ENCODE data around the gene TMEM37.

The TMEM37 gene

GRCh38 chr2:119474371-119475224 is 42.9 kb downstream of the TMEM37 start:
- H3K4me1 ChIP-seq (ENCODE audit: control insufficient read depth, insufficient read depth, low read length) = peaks cover 14% of the 10 kb centered on the region
- H3K9ac ChIP-seq (ENCODE audit: low read length) = no peak overlapping the region
- H3K27ac ChIP-seq (ENCODE audit: low read depth, low read length) = no peak overlapping the region
- H3K4me3 ChIP-seq (ENCODE audit: low read depth, low read length) = no peak overlapping the region
- no peaks in the 10 kb centered on the region for H3K27me3 ChIP-seq (ENCODE audit: control insufficient read depth, insufficient read depth, low read length)
- H3K9me3 ChIP-seq (ENCODE audit: control insufficient read depth, insufficient read depth, low read depth, low read length) = no peaks in the 10 kb centered on the region
- H3K36me3 ChIP-seq (ENCODE audit: control insufficient read depth, insufficient read depth, low read length) = no peaks in the 10 kb centered on the region

- no peak overlapping the region for H3K27ac ChIP-seq (ENCODE audit: low read depth, low read length)
- no peak overlapping the region for H3K4me3 ChIP-seq (ENCODE audit: low read depth, low read length)
Observed at GRCh38 chr2:119475225-119475856, 43.7 kb downstream of the TMEM37 start.

DNA sequence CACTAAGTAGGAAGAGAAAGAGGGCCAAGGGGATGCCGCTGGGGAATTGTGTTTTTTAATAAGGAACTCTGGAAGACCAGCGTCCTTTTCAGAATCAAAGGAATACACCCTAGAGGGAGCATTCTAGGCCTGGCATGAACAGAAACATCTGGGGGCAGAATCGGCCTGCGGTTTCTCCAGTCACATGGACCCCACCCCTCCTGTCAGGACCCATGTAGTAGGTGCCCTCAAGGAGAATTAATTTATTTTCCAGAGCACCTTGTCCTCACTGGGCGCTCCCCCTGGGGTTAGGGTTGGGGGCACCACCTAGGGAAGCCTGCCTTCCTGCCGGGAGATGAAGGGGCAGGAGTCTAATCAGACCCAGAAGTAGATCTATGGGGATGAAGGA is 44.2 kb downstream of the TMEM37 start:
- H3K27me3 ChIP-seq (ENCODE audit: control insufficient read depth, insufficient read depth, low read length) = no peaks in the 10 kb centered on the region
- no peaks in the 10 kb centered on the region for H3K36me3 ChIP-seq (ENCODE audit: control insufficient read depth, insufficient read depth, low read length)

More at GRCh38 chr2:119475225-119475856, 43.7 kb downstream of the TMEM37 start:
- Histone ChIP-seq H3K36me3 (ENCODE audit: control insufficient read depth, insufficient read depth, low read length) (no peaks in the 10 kb centered on the region), H3K9ac (ENCODE audit: low read length) (no peak overlapping the region), H3K27me3 (ENCODE audit: control insufficient read depth, insufficient read depth, low read length) (no peaks in the 10 kb centered on the region), H3K4me1 (ENCODE audit: control insufficient read depth, insufficient read depth, low read length) (peaks cover 9% of the 10 kb centered on the region), H3K9me3 (ENCODE audit: control insufficient read depth, insufficient read depth, low read depth, low read length) (no peaks in the 10 kb centered on the region)

GRCh38 chr2:119476301-119477112 is 44.9 kb downstream of the TMEM37 start:
- Histone ChIP-seq H3K4me1 (ENCODE audit: control insufficient read depth, insufficient read depth, low read length) (peaks cover 9% of the 10 kb centered on the region), H3K9me3 (ENCODE audit: control insufficient read depth, insufficient read depth, low read depth, low read length) (no peaks in the 10 kb centered on the region), H3K4me3 (ENCODE audit: low read depth, low read length) (no peak overlapping the region), H3K36me3 (ENCODE audit: control insufficient read depth, insufficient read depth, low read length) (no peaks in the 10 kb centered on the region), H3K27me3 (ENCODE audit: control insufficient read depth, insufficient read depth, low read length) (no peaks in the 10 kb centered on the region), H3K9ac (ENCODE audit: low read length) (no peak overlapping the region), H3K27ac (ENCODE audit: low read depth, low read length) (no peak overlapping the region)

More for the DNA sequence above, 44.2 kb downstream of the TMEM37 start:
- Histone ChIP-seq H3K4me1 (ENCODE audit: control insufficient read depth, insufficient read depth, low read length) (peaks cover 9% of the 10 kb centered on the region), H3K27ac (ENCODE audit: low read depth, low read length) (no peak overlapping the region), H3K4me3 (ENCODE audit: low read depth, low read length) (no peak overlapping the region), H3K9me3 (ENCODE audit: control insufficient read depth, insufficient read depth, low read depth, low read length) (no peaks in the 10 kb centered on the region), H3K9ac (ENCODE audit: low read length) (no peak overlapping the region)

DNA sequence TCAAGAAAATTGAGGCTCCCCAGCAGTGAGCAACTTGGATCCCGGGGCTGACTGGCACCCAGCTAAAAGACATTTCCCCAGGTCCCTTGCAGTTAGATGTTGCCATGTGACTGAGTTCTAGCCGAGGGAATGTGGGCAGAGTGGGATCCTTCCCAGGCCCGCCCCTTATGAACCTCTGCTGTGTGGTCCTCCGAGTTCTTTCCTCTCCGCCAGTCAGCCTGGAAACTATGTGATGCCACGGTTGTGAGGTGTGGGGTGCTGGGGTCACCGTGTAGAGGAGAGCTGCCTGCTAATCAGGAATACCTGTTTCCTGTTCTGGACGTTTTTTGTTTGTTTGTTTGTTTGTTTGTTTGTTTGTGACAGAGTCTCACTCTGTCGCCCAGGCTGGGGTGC is 45.5 kb downstream of the TMEM37 start:
- H3K9ac ChIP-seq (ENCODE audit: low read length) = no peak overlapping the region
- no peak overlapping the region for H3K4me3 ChIP-seq (ENCODE audit: low read depth, low read length)
- H3K4me1 ChIP-seq (ENCODE audit: control insufficient read depth, insufficient read depth, low read length) = peaks cover 9% of the 10 kb centered on the region
- H3K36me3 ChIP-seq (ENCODE audit: control insufficient read depth, insufficient read depth, low read length) = no peaks in the 10 kb centered on the region
- H3K9me3 ChIP-seq (ENCODE audit: control insufficient read depth, insufficient read depth, low read depth, low read length) = no peaks in the 10 kb centered on the region
- no peak overlapping the region for H3K27ac ChIP-seq (ENCODE audit: low read depth, low read length)
- H3K27me3 ChIP-seq (ENCODE audit: control insufficient read depth, insufficient read depth, low read length) = no peaks in the 10 kb centered on the region

- H3K27ac ChIP-seq (ENCODE audit: low read depth, low read length) = no peak overlapping the region
- H3K9me3 ChIP-seq (ENCODE audit: control insufficient read depth, insufficient read depth, low read depth, low read length) = no peaks in the 10 kb centered on the region
- no peak overlapping the region for H3K4me3 ChIP-seq (ENCODE audit: low read depth, low read length)
- H3K4me1 ChIP-seq (ENCODE audit: control insufficient read depth, insufficient read depth, low read length) = peaks cover 19% of the 10 kb centered on the region
- H3K36me3 ChIP-seq (ENCODE audit: control insufficient read depth, insufficient read depth, low read length) = no peaks in the 10 kb centered on the region
- H3K9ac ChIP-seq (ENCODE audit: low read length) = no peak overlapping the region
- H3K27me3 ChIP-seq (ENCODE audit: control insufficient read depth, insufficient read depth, low read length) = no peaks in the 10 kb centered on the region
Observed at GRCh38 chr2:119478188-119478977, 46.7 kb downstream of the TMEM37 start.

DNA sequence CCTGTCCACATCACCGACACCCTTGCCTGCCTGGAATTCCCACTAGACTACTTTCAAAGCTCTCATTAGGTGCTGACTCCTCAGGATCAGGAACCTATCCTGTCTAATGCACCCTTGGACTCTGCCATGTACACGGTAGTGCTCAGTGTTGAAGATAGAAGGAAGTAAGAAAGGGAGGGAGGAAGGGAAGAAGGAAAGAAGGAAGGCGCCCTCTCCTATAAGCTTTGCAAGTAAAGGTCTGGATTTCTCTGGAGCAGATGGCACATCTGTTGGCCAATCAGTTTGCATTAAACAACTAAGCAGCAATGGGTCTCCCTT is 47.3 kb downstream of the TMEM37 start:
- no peak overlapping the region for H3K9ac ChIP-seq (ENCODE audit: low read length)
- H3K4me1 ChIP-seq (ENCODE audit: control insufficient read depth, insufficient read depth, low read length) = peaks cover 19% of the 10 kb centered on the region
- no peaks in the 10 kb centered on the region for H3K27me3 ChIP-seq (ENCODE audit: control insufficient read depth, insufficient read depth, low read length)
- no peaks in the 10 kb centered on the region for H3K36me3 ChIP-seq (ENCODE audit: control insufficient read depth, insufficient read depth, low read length)
- no peaks in the 10 kb centered on the region for H3K9me3 ChIP-seq (ENCODE audit: control insufficient read depth, insufficient read depth, low read depth, low read length)
- no peak overlapping the region for H3K4me3 ChIP-seq (ENCODE audit: low read depth, low read length)
- H3K27ac ChIP-seq (ENCODE audit: low read depth, low read length) = no peak overlapping the region

DNA sequence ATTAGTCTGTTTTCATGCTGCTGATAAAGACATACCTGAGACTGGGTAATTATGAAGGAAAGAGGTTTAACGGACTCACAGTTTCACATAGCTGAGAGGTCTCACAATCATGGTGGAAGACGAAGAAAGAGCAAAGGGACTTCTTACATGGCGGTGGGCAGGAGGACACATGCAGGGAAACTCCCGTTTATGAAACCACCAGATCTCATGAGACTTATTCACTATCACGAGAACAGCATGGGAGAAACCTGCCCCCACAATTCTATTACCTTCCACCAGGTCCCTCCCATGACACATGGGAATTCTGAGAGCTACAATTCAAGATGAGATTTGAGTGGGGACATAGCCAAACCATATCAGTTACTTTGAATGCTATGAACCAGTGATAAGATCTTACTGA is 48.5 kb downstream of the TMEM37 start:
- H3K27ac ChIP-seq (ENCODE audit: low read depth, low read length) = no peak overlapping the region
- H3K27me3 ChIP-seq (ENCODE audit: control insufficient read depth, insufficient read depth, low read length) = no peaks in the 10 kb centered on the region
- H3K4me1 ChIP-seq (ENCODE audit: control insufficient read depth, insufficient read depth, low read length) = peaks cover 14% of the 10 kb centered on the region
- H3K36me3 ChIP-seq (ENCODE audit: control insufficient read depth, insufficient read depth, low read length) = no peaks in the 10 kb centered on the region
- H3K9me3 ChIP-seq (ENCODE audit: control insufficient read depth, insufficient read depth, low read depth, low read length) = no peaks in the 10 kb centered on the region
- no peak overlapping the region for H3K9ac ChIP-seq (ENCODE audit: low read length)
- H3K4me3 ChIP-seq (ENCODE audit: low read depth, low read length) = no peak overlapping the region

GRCh38 chr2:119480718-119481142 is 49.1 kb downstream of the TMEM37 start:
- H3K27me3 ChIP-seq (ENCODE audit: control insufficient read depth, insufficient read depth, low read length) = no peaks in the 10 kb centered on the region
- no peak overlapping the region for H3K27ac ChIP-seq (ENCODE audit: low read depth, low read length)
- H3K36me3 ChIP-seq (ENCODE audit: control insufficient read depth, insufficient read depth, low read length) = no peaks in the 10 kb centered on the region
- peaks cover 12% of the 10 kb centered on the region; the same call in 1 of the 2 replicates for H3K4me1 ChIP-seq (ENCODE audit: control insufficient read depth, insufficient read depth, low read length)
- H3K9ac ChIP-seq (ENCODE audit: low read length) = no peak overlapping the region
- no peak overlapping the region for H3K4me3 ChIP-seq (ENCODE audit: low read depth, low read length)
- no peaks in the 10 kb centered on the region for H3K9me3 ChIP-seq (ENCODE audit: control insufficient read depth, insufficient read depth, low read depth, low read length)

DNA sequence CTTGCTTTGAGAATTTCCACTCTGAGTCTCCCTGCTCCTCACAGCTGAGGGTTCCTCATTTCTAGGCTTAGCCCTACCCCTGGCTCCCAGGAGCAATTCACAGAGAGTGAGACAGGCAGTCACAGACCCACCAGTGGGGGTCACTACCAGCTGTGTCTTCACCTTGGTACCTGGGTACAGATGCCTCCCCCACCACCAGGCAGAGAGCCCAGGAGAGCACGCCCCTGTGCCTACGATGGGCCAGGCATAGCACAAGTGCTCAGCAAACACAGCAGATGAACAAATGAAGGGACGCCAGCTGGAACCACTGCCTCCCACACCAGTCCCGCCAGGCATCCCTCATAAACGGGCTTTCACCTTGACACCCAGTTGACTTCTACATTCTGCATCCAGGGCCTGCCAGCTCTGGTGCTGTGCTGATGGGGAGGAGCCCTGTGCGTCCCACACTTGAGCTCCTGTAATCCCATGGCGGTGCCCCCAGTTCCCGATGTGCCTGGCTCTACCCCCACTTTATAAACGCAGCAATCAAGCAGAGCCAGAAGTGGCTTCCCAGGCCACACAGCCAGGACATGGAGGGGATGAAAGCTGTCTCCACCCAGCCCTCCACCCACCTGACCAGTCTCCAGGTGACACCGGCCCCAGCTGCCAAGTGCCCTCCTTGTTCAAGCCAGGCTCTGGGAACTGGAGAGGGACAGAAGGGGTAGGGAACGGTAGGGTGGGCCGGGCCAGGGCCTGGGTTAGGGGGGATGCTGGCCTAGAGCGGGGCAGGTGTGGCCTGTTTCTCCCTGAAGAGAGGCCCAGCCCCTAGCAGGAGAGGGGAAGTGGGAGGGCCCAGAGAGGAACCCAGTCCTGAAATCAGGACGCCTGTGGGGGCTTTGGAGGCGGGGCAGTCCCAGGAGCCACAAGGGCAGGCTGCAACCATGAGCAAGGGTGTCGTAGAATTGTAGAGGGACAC is 50.1 kb downstream of the TMEM37 start:
- Histone ChIP-seq H3K27me3 (ENCODE audit: control insufficient read depth, insufficient read depth, low read length) (no peaks in the 10 kb centered on the region), H3K9ac (ENCODE audit: low read length) (no peak overlapping the region), H3K4me1 (ENCODE audit: control insufficient read depth, insufficient read depth, low read length) (peaks cover 10% of the 10 kb centered on the region; the same call in 1 of the 2 replicates), H3K4me3 (ENCODE audit: low read depth, low read length) (no peak overlapping the region), H3K36me3 (ENCODE audit: control insufficient read depth, insufficient read depth, low read length) (no peaks in the 10 kb centered on the region), H3K9me3 (ENCODE audit: control insufficient read depth, insufficient read depth, low read depth, low read length) (no peaks in the 10 kb centered on the region), H3K27ac (ENCODE audit: low read depth, low read length) (no peak overlapping the region)
